Endothelial cell of umbilical vein (primary cell): ENCODE measurements around the gene OR6Q1. TPM values are rescaled to one million over a fixed set of nuclear protein-coding genes. Genes with fewer than 3 reads are reported as not detected.

Source experiments
- BruUV-seq: library from RNA; stranded (reverse); fragments of 400-500 nt; replicated peaks from 2 replicates; lab custom pipeline; 2021; lab: Mats Ljungman, UMichigan
- CTCF ChIA-PET: fragments of 300-600, 350-600 bp; sonication (Branson Sonifier 250); formaldehyde crosslinking; loops from one replicate; lab custom pipeline; 2021; ENCODE audit warnings: antibody characterized with exemption, inconsistent platforms; lab: Charles Lee
- POLR2A ChIA-PET: fragments of 300-600, 350-600 bp; sonication (Branson Sonifier 250); formaldehyde crosslinking; loops from one replicate; lab custom pipeline; 2021; ENCODE audit warnings: antibody characterized with exemption, inconsistent platforms; lab: Charles Lee
- DNase-seq: peaks from one replicate; pipeline ENCODE4 v3.0.0-alpha.2; 2011; ENCODE audit warnings: low read depth, low spot score
- FAIRE-seq: peaks from 2 replicates; lab custom pipeline; 2011; peaks lifted over from hg19 to GRCh38; lab: Jason Lieb, UNC
- H2AFZ ChIP-seq: 2 replicates; pipeline ENCODE4 v1.6.0; 2012; ENCODE audit warnings: low read depth, low read length, control low read depth, inconsistent platforms
- H3K27ac ChIP-seq: 2 replicates; pipeline ENCODE4 v1.5.1; 2011; ENCODE audit warnings: low read depth, mild to moderate bottlenecking, control low read depth, low read length, moderate library complexity; ENCODE audit not compliant: insufficient read depth
- H3K27me3 ChIP-seq, 2 experiments: 2 replicates each; pipeline versions ENCODE4 v1.6.0 to v1.6.1; 2011; ENCODE audit warnings: low read length in 2 of 2, mixed read lengths in 1 of 2; ENCODE audit not compliant: control insufficient read depth in 2 of 2, insufficient read depth in 2 of 2
- H3K36me3 ChIP-seq, 2 experiments: 2 replicates in 1 of 2; 3 replicates in 1 of 2; pipeline ENCODE4 v1.5.1; 2011; ENCODE audit warnings: low read length in 2 of 2, mild to moderate bottlenecking in 1 of 2, moderate library complexity in 1 of 2; ENCODE audit not compliant: control insufficient read depth in 2 of 2, insufficient read depth in 2 of 2; ENCODE audit errors: extremely low read depth in 1 of 2
- H3K4me1 ChIP-seq: 3 replicates; pipeline ENCODE4 v1.5.1; 2011; ENCODE audit warnings: mild to moderate bottlenecking, low read length; ENCODE audit not compliant: control insufficient read depth, insufficient read depth; ENCODE audit errors: extremely low read depth
- H3K4me2 ChIP-seq: 2 replicates; pipeline ENCODE4 v1.6.1; 2011; ENCODE audit warnings: low read length, control low read depth, mixed read lengths; ENCODE audit not compliant: insufficient read depth
- H3K4me3 ChIP-seq, 3 experiments: fragments of 200-600 bp in 1 of 3; sonication (generic), shearing (Covaris generic) in 1 of 3; replicated peaks in 1 of 3; 2 replicates each; pipeline ENCODE4 v1.5.1; 2011 to 2016; ENCODE audit warnings: control low read depth in 3 of 3, low read length in 3 of 3, mild to moderate bottlenecking in 2 of 3, inconsistent platforms in 1 of 3, low read depth in 1 of 3, moderate library complexity in 1 of 3; ENCODE audit not compliant: insufficient read depth in 1 of 3
- H3K79me2 ChIP-seq: 2 replicates; pipeline ENCODE4 v1.6.0; 2012; ENCODE audit warnings: low read length, inconsistent platforms; ENCODE audit not compliant: control insufficient read depth, insufficient read depth
- H3K9ac ChIP-seq: replicated peaks from 2 replicates; pipeline ENCODE3; 2011; ENCODE audit warnings: low read length, control low read depth; ENCODE audit not compliant: insufficient read depth; ENCODE audit errors: extremely low read depth
- H3K9me1 ChIP-seq: replicated peaks from 3 replicates; pipeline ENCODE4 v1.6.0; 2011; ENCODE audit warnings: mild to moderate bottlenecking, low read length; ENCODE audit not compliant: control insufficient read depth, insufficient read depth; ENCODE audit errors: extremely low read depth
- H3K9me3 ChIP-seq: replicated peaks from 2 replicates; pipeline ENCODE4 v1.5.1; 2012; ENCODE audit warnings: low read length, inconsistent platforms; ENCODE audit not compliant: control insufficient read depth, insufficient read depth
- H4K20me1 ChIP-seq: replicated peaks from 2 replicates; pipeline ENCODE3; 2011; ENCODE audit warnings: mild to moderate bottlenecking, low read length; ENCODE audit not compliant: control insufficient read depth, insufficient read depth; ENCODE audit errors: extremely low read depth
- CTCF ChIP-seq, 2 donors: IDR thresholded peaks; 1 replicate in 1 of 2; 2 replicates in 1 of 2; pipeline ENCODE4 v1.5.1; 2011; ENCODE audit warnings: low read length in 2 of 2, mild to moderate bottlenecking in 2 of 2, moderate library complexity in 2 of 2, control low read depth in 1 of 2, inconsistent platforms in 1 of 2, low read depth in 1 of 2; ENCODE audit not compliant: insufficient read depth in 1 of 2; ENCODE audit errors: extremely low read depth in 1 of 2
- EZH2 ChIP-seq: IDR thresholded peaks from 2 replicates; pipeline ENCODE4 v1.6.1; 2012; ENCODE audit warnings: borderline replicate concordance, low read depth, mild to moderate bottlenecking, moderate library complexity, low read length, inconsistent platforms; ENCODE audit not compliant: severe bottlenecking
- FOS ChIP-seq: IDR thresholded peaks from 2 replicates; pipeline ENCODE4 v1.6.1; 2011; ENCODE audit warnings: mild to moderate bottlenecking, low read length, moderate library complexity, borderline replicate concordance; ENCODE audit not compliant: insufficient read depth
- GATA2 ChIP-seq: IDR thresholded peaks from 2 replicates; pipeline ENCODE4 v1.7.0; 2011; ENCODE audit warnings: low read depth, mild to moderate bottlenecking, moderate library complexity, mixed read lengths, low read length; ENCODE audit not compliant: insufficient read length, insufficient read depth
- JUN ChIP-seq: IDR thresholded peaks from 2 replicates; pipeline ENCODE4 v1.6.1; 2011; ENCODE audit warnings: borderline replicate concordance, low read depth; ENCODE audit not compliant: insufficient read length, insufficient read depth
- MAX ChIP-seq: IDR thresholded peaks from 2 replicates; pipeline ENCODE4 v1.6.1; 2011; ENCODE audit not compliant: insufficient read depth, insufficient read length
- MYC ChIP-seq: IDR thresholded peaks from one replicate; pipeline ENCODE4 v1.6.1; 2011; ENCODE audit warnings: mild to moderate bottlenecking, low read depth, low read length
- POLR2A ChIP-seq: IDR thresholded peaks from 2 replicates; pipeline ENCODE4 v1.6.1; 2012; ENCODE audit warnings: low read depth, mild to moderate bottlenecking, control low read depth, low read length
- POLR2AphosphoS5 ChIP-seq: IDR thresholded peaks from 2 replicates; pipeline ENCODE4 v1.6.1; 2012; ENCODE audit warnings: low read depth, mild to moderate bottlenecking, control low read depth, low read length, moderate library complexity; ENCODE audit not compliant: insufficient read depth
- dilution Hi-C: fragments of 300-500 bp; cut with MboI; formaldehyde crosslinking; loops from one replicate; pipeline ENCODE4 v1.15.0; 2019; ENCODE audit warnings: low sequenced_read_pairs; ENCODE audit not compliant: extremely low pct_ligation_motif_present
- intact Hi-C: fragments of 100-400 bp; cut with micrococcal nuclease; formaldehyde crosslinking; loops from one replicate; pipeline ENCODE4 v1.10.0; 2022
- polyA plus RNA-seq, 4 experiments: library from polyadenylated mRNA; depleted of rRNA in 3 of 4; stranded (reverse) in 3 of 4; unstranded in 1 of 4; fragments of >200 nt; gene quantifications; 2 replicates each; pipeline versions ENCODE4 v1.2.1 to v1.2.3, GENCODE V29; 2011 to 2012; ENCODE audit warnings: missing spikeins in 1 of 4
- total RNA-seq: library from RNA; stranded (reverse); gene quantifications from 2 replicates; pipeline ENCODE4 v1.2.3, GENCODE V29; 2021

OR6Q1 gene
- total and polyA plus RNA-seq, 2 donors (not counting 3 experiments of a cell fraction or from before 2014, with no cell fraction given): not detected

DNA sequence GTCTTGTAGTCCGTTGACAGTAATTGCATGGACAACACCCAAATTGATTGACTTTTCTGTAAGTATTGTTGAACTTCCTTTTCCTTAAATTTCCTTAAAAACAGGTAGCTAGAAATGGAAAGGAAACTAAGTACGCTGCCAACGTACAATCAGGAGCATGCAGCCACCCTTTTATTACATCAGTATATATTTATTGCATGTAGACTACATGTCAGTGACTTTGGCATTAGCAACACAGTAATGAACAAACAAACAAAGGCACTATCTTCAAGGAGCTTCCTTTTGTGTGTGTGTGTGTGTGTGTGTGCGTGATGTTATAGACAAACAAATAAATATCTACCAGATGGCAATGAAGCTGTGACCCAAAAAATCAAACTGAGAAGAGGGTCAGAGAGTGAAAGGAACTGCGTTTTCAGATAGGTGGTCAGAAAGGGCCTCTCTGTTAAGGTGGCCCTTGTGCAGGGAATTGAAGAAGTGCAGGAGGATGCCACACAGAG is 7.3 kb upstream of the OR6Q1 start, which contains the start of gene OR9Q1:
OR9Q1 (plus strand) TSS at position 447 of the 497 bp plus-strand sequence. CDS start 155,564 bp downstream, outside the sequence.
- no peak within 1 kb of the TSS for H3K9ac ChIP-seq
- FAIRE-seq: peak; percentile 49
- no peaks in the 10 kb centered on the region for H3K27me3 ChIP-seq
- no peak within 1 kb of the TSS for H2AFZ ChIP-seq
- no peak within 1 kb of the TSS for H3K4me3 ChIP-seq
- ChIA-PET CTCF (interaction anchor here (1.8 kb wide), 1 partner anchor 263 kb away, joined by 4 read pairs; no protein-coding TSS in a partner anchor), POLR2A (no interaction called here)
- H3K79me2 ChIP-seq: no peaks in the 10 kb centered on the region
- no peaks in the 10 kb centered on the region for H3K36me3 ChIP-seq
- DNase-seq: no peak
- H3K4me1 ChIP-seq: peaks cover 13% of the 10 kb centered on the region
- H3K9me3 ChIP-seq: no peaks in the 10 kb centered on the region
- BruUV-seq: no TSS peak
- intact Hi-C loops: no loop called here
- dilution Hi-C loops: no loop called here
- H3K4me2 ChIP-seq: peak within 1 kb of the TSS; percentile 20
- TF ChIP-seq POLR2AphosphoS5 (no peak), JUN (no peak), GATA2 (no peak), EZH2 (no peak), MAX (no peak), CTCF (IDR thresholded peaks at IDR 0.05; ENCODE audit: extremely low read depth in 1 of 2, insufficient read depth in 1 of 2, low read depth in 1 of 2, low read length in 2 of 2) (no peak), FOS (no peak), MYC (no peak), POLR2A (no peak)
- H4K20me1 ChIP-seq: no peaks in the 10 kb centered on the region
- H3K9me1 ChIP-seq: no peaks in the 10 kb centered on the region
- H3K27ac ChIP-seq: peak within 1 kb of the TSS; percentile 32
